Measurements from ENCODE around the gene ITGB3.

ITGB3 gene

DNA sequence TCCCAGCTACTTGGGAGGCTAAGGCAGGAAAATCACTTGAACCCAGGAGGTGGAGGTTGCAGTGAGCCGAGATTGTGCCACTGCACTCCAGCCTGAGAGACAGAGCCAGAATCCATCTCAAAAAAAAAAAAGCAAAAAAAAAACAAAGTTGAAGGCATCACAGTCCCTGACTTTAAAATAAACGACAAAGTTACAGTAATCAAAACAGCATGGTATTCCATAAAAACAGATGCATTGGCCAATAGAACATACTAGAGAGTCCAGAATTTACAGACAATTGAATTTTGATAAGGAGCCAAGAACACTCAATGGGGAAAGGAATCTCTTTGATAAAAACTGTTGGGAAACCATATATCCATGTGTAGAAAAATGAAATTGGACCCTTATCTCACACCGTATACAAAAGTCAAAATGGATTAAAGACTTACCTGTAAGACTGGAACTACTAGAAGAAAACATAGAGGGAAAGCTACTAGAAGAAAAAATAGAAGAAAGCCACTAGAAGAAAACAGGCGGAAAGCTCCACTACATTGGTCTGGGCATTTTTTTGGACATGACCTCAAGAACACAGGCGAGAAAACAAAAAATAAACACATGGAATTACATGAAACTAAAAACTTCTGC, 67.4 kb downstream of the ITGB3 start:
- TF ChIP-seq, protein P1, sequence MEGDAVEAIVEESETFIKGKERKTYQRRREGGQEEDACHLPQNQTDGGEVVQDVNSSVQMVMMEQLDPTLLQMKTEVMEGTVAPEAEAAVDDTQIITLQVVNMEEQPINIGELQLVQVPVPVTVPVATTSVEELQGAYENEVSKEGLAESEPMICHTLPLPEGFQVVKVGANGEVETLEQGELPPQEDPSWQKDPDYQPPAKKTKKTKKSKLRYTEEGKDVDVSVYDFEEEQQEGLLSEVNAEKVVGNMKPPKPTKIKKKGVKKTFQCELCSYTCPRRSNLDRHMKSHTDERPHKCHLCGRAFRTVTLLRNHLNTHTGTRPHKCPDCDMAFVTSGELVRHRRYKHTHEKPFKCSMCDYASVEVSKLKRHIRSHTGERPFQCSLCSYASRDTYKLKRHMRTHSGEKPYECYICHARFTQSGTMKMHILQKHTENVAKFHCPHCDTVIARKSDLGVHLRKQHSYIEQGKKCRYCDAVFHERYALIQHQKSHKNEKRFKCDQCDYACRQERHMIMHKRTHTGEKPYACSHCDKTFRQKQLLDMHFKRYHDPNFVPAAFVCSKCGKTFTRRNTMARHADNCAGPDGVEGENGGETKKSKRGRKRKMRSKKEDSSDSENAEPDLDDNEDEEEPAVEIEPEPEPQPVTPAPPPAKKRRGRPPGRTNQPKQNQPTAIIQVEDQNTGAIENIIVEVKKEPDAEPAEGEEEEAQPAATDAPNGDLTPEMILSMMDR (IDR thresholded peaks at IDR 0.05; ENCODE audit: low read depth, low read length), result no peak
- in situ Hi-C loops (cut with HindIII; ENCODE audit: low sequenced_read_pairs), result no loop called here
- DNase-seq (ENCODE audit: low read depth, low spot score), result no peak
- H3K4me3 ChIP-seq (ENCODE audit: low read depth, low read length), result no peak overlapping the region

DNA sequence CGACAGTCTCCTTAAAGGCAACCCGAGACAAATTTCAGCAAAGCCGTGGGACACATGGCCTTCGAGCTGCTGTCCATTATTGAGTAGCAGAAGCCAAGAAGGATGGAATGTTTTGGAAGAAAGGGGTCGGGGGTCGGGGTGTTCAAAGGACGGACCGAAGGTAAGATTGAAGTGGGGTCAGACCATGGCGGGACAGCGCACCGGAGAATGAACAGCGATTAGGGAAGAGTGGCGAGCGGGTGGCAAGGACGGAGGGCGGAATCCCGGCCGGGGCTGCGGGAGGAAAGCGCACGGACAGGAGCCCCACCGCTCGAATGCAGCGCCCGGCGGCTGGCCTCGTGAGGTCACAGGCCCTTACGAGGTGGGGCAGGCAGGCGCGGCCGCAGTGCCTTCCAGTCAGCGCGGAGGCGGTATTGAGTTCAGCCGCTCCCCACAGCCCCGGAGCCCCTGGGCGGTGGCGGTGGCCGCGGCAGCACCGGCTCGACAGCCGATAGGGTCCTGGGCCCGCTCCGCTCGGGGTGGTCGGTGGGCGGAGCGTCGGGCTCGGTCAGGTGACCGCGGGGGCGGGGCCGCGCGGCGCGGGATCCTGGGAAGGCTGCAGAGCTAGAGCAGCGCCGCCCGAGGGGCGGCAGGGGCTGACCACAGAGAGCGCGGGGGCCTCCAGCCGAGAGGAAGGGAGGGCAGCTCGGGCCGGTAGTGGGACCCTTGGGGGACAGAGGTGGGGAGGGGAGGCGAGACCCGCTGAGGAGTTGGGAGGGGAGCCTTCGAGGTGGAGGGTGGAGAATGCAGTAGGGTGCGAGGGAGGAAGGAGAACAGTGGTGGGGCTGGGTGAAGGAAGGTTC, 70.0 kb downstream of the ITGB3 start, which contains the start of gene EFCAB13:
EFCAB13 (plus strand) TSS at position 574 of the 842 bp plus-strand sequence. CDS start 4,399 bp downstream, outside the sequence.
- in situ Hi-C loops (cut with HindIII; ENCODE audit: low sequenced_read_pairs), result no loop called here
- TF ChIP-seq, protein P1 (IDR thresholded peaks at IDR 0.05; ENCODE audit: low read depth, low read length), result no peak
- H3K4me3 ChIP-seq (ENCODE audit: low read depth, low read length), result peak within 1 kb of the TSS; percentile 66
- peak; percentile 82 for DNase-seq (ENCODE audit: low read depth, low spot score)

DNA sequence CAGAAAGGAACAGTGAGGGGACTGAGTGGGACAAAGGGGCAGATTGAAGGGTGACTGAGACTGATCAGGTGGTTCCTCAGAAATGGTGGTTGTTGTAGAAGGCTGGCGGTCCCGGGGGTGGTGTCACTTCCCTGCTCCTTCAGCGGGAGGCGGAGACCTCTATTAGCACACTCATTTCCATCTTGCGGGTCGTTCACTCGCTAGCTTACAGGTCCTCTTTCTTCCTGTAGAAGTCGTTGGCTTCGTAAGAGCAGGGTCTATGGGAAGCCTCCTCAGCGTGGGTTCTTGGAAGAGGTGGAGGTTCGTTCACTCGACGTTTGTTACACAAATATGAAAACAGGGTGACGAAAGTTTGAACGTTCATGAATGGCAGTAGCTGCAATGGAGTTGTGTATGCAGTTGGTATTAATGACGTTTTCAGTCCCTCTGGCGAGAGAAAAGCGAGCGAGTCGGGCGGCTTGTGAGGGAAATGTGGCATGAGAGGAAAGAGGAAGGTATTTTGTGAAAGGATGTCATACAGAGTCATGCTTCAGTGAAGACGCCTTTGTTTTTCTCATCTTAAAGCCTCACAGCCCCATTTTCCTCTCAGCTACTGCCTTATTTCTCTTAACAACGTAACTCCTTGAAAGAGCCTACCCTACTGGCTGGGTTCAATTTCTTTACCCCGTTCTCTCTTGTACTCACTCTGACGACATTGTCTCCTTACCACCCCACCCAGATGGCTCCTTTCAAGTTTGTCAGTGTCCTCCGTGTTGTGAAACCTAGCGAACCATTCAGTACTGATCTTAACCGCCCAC, 70.8 kb downstream of the ITGB3 start:
- in situ Hi-C loops (cut with HindIII; ENCODE audit: low sequenced_read_pairs), result no loop called here
- peak; percentile 50 for DNase-seq (ENCODE audit: low read depth, low spot score)
- TF ChIP-seq, protein P1 (IDR thresholded peaks at IDR 0.05; ENCODE audit: low read depth, low read length), result no peak
- H3K4me3 ChIP-seq (ENCODE audit: low read depth, low read length), result peak overlapping the region; percentile 66

DNA sequence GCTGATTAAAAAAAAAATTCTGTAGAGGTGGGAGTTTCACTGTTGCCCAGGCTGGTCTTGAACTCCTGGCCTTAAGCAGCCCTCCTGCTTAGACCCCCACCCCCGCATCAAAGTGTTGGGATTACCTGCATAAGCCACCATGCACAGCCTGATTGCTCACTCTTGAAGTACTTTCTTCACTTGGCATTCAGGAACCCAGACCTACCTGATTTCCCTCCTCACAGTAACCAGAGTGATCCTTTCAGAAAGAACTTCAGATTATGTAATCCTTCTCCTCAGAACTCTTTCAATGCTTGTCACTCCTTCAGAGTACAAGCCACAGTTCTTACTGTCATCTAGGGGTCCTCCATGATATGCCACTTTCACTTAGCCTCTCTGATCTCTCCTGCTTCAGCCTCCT, 71.5 kb downstream of the ITGB3 start:
- in situ Hi-C loops (cut with HindIII; ENCODE audit: low sequenced_read_pairs), result no loop called here
- TF ChIP-seq, protein P1 (IDR thresholded peaks at IDR 0.05; ENCODE audit: low read depth, low read length), result no peak
- no peak overlapping the region for H3K4me3 ChIP-seq (ENCODE audit: low read depth, low read length)
- no peak for DNase-seq (ENCODE audit: low read depth, low spot score)

DNA sequence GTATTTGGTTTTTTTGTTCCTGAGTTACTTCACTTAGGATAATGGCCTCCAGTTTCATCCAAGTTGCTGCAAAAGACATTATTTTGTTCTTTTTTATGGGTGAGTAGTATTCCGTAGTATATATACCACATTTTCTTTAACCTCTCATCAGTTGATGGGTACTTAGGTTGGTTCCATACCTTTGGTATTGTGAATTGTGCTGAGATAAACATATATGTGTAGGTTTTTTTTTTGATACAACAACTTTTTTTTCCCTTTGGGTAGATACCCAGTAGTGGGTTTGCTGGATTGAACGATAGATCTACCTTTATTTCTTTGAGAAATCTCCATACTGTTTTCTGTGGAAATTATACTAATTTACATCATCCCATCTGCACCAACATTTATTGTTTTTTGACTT, 76.9 kb downstream of the ITGB3 start:
- TF ChIP-seq, protein P1 (IDR thresholded peaks at IDR 0.05; ENCODE audit: low read depth, low read length), result no peak
- DNase-seq (ENCODE audit: low read depth, low spot score), result no peak
- no peak overlapping the region for H3K4me3 ChIP-seq (ENCODE audit: low read depth, low read length)
- in situ Hi-C loops (cut with HindIII; ENCODE audit: low sequenced_read_pairs), result no loop called here

DNA sequence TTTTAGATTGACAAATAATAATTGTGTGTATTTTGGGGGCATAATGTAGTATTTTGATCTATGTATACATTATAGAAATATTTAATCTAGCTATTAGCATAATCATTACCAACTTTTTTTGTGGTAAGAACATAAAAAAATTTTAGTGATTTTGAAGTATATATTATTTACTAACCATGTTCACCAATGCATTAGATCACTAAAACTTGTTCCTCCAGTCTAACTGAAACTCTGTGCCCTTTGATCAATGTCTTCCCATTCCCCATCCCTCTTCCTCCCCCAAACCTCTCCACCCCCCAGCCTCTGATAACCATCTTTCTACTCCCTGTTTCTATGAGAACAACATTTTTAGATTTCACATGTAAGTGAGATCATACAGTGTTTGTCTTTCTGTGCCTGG, 78.7 kb downstream of the ITGB3 start:
- TF ChIP-seq, protein P1 (IDR thresholded peaks at IDR 0.05; ENCODE audit: low read depth, low read length), result no peak
- no peak for DNase-seq (ENCODE audit: low read depth, low spot score)
- H3K4me3 ChIP-seq (ENCODE audit: low read depth, low read length), result no peak overlapping the region
- in situ Hi-C loops (cut with HindIII; ENCODE audit: low sequenced_read_pairs), result no loop called here

All from astrocyte of the spinal cord (primary cell).